Activated CD4-positive, CD25-positive, alpha-beta regulatory T cell treated with anti-CD3 and anti-CD28 coated beads, Interleukin-2, amount 50 U/mL, for 24 hours (primary cell): ENCODE results near the gene CAMKMT.
A peak's percentile ranks its signal among the peaks of the same experiment; 100 is the strongest.

Experiments
- ATAC-seq, 2 donors: fragments of 150-1000 bp; cut with Tn5 transposase; one replicate each; pipeline ENCODE4 v1.10.0; 2021; ENCODE audit warnings: mild to moderate bottlenecking in 1 of 2, moderate library complexity in 1 of 2

The CAMKMT gene

GRCh38 chr2:44751754-44752479 lies 390.2 kb downstream of the CAMKMT start:
- ATAC-seq = no peak

- no peak for ATAC-seq
Observed at GRCh38 chr2:44752761-44753160, 391.0 kb downstream of the CAMKMT start.

GRCh38 chr2:44753552-44754285 lies 392.0 kb downstream of the CAMKMT start:
- peak; percentile 58 to 66 for ATAC-seq

GRCh38 chr2:44758591-44758990 lies 396.8 kb downstream of the CAMKMT start:
- no peak for ATAC-seq

GRCh38 chr2:44759823-44760222 lies 398.1 kb downstream of the CAMKMT start:
- ATAC-seq = no peak

GRCh38 chr2:44763275-44763782 lies 401.6 kb downstream of the CAMKMT start:
- no peak for ATAC-seq

GRCh38 chr2:44766220-44766619 lies 404.5 kb downstream of the CAMKMT start:
- no peak for ATAC-seq

GRCh38 chr2:44766777-44767176 lies 405.0 kb downstream of the CAMKMT start:
- ATAC-seq = no peak

- no peak for ATAC-seq
Observed at GRCh38 chr2:44767691-44768090, 405.9 kb downstream of the CAMKMT start.

- no peak for ATAC-seq
Observed at GRCh38 chr2:44768438-44769236, 406.9 kb downstream of the CAMKMT start.

- ATAC-seq = no peak
Observed at GRCh38 chr2:44769349-44770011, 407.7 kb downstream of the CAMKMT start.

GRCh38 chr2:44770221-44771195 lies 408.8 kb downstream of the CAMKMT start:
- ATAC-seq = no peak

- ATAC-seq = no peak
Observed at GRCh38 chr2:44771522-44771921, 409.8 kb downstream of the CAMKMT start.

- no peak for ATAC-seq
Observed at GRCh38 chr2:44772131-44772530, 410.4 kb downstream of the CAMKMT start.

- ATAC-seq = no peak
Observed at GRCh38 chr2:44772669-44773378, 411.1 kb downstream of the CAMKMT start.

- no peak for ATAC-seq
Observed at GRCh38 chr2:44774826-44775492, 413.2 kb downstream of the CAMKMT start.

GRCh38 chr2:44777036-44777435 lies 415.3 kb downstream of the CAMKMT start:
- ATAC-seq = no peak

- no peak for ATAC-seq
Observed at GRCh38 chr2:44777537-44777936, 415.8 kb downstream of the CAMKMT start.

- no peak for ATAC-seq
Observed at GRCh38 chr2:44778221-44778654, 416.5 kb downstream of the CAMKMT start.
